IMR-90 (cell line): ENCODE results near the gene GLYAT. TPM values are rescaled to one million over a fixed set of nuclear protein-coding genes. Genes with fewer than 3 reads are reported as not detected.

ENCODE experiments used
- ATAC-seq: fragments of 200-7000 bp; cut with Tn5 transposase; 2 replicates; pipeline ENCODE4 v1.9.1; 2020; ENCODE audit warnings: low read depth, mild to moderate bottlenecking, moderate library complexity
- BruUV-seq: library from RNA; stranded (reverse); fragments of 400-500 nt; replicated peaks from 2 replicates; lab custom pipeline; 2021; lab: Mats Ljungman, UMichigan
- CTCF ChIA-PET: fragments of 300-600 bp; formaldehyde crosslinking; extraction: SDS; loops from one replicate; lab custom pipeline; 2021; ENCODE audit warnings: antibody characterized with exemption; lab: Yijun Ruan, JAX
- POLR2A ChIA-PET: fragments of 300-600 bp; sonication (Branson Sonifier 250); formaldehyde crosslinking; loops from one replicate; lab custom pipeline; 2022; ENCODE audit warnings: antibody characterized with exemption; ENCODE audit not compliant: unreplicated experiment; lab: Charles Lee
- DNase-seq: peaks from one replicate; pipeline ENCODE4 v3.0.0; 2013
- H2AFZ ChIP-seq: replicated peaks from 2 replicates; pipeline ENCODE3; 2013; ENCODE audit warnings: low read length, mild to moderate bottlenecking; ENCODE audit not compliant: poor library complexity
- H2AK5ac ChIP-seq: 2 replicates; pipeline ENCODE4 v1.6.1; 2013; ENCODE audit warnings: low read depth, low read length, inconsistent platforms
- H2AK9ac ChIP-seq: replicated peaks from 2 replicates; pipeline ENCODE3; 2013; ENCODE audit warnings: mild to moderate bottlenecking, low read depth, low read length, moderate library complexity; ENCODE audit not compliant: poor library complexity
- H2BK120ac ChIP-seq: 2 replicates; pipeline ENCODE4 v1.6.1; 2013; ENCODE audit warnings: low read depth, low read length, inconsistent platforms
- H2BK15ac ChIP-seq: 3 replicates; pipeline ENCODE4 v1.6.1; 2013; ENCODE audit warnings: low read depth, low read length, inconsistent platforms
- H2BK20ac ChIP-seq: 2 replicates; pipeline ENCODE4 v1.6.1; 2013; ENCODE audit warnings: low read depth, mild to moderate bottlenecking, inconsistent platforms, low read length, moderate library complexity
- H2BK5ac ChIP-seq: 2 replicates; pipeline ENCODE4 v1.6.1; 2013; ENCODE audit warnings: mild to moderate bottlenecking, low read depth, low read length, inconsistent platforms; ENCODE audit not compliant: poor library complexity, severe bottlenecking
- H3K14ac ChIP-seq: replicated peaks from 2 replicates; pipeline ENCODE4 v1.6.1; 2013; ENCODE audit warnings: low read depth, low read length, inconsistent platforms
- H3K18ac ChIP-seq: 2 replicates; pipeline ENCODE4 v1.6.1; 2013; ENCODE audit warnings: low read depth, low read length, control low read depth
- H3K23ac ChIP-seq: 2 replicates; pipeline ENCODE4 v1.6.1; 2013; ENCODE audit warnings: low read depth, low read length, inconsistent platforms
- H3K27ac ChIP-seq: 2 replicates; pipeline ENCODE4 v1.5.1; 2013; ENCODE audit warnings: mild to moderate bottlenecking, control low read depth, low read length; ENCODE audit not compliant: insufficient read depth
- H3K27me3 ChIP-seq: 2 replicates; pipeline ENCODE4 v1.6.1; 2013; ENCODE audit warnings: low read length; ENCODE audit not compliant: control insufficient read depth, insufficient read depth
- H3K36me3 ChIP-seq: 2 replicates; pipeline ENCODE4 v1.6.1; 2013; ENCODE audit warnings: low read length, mixed read lengths; ENCODE audit not compliant: control insufficient read depth, insufficient read depth
- H3K4ac ChIP-seq: 2 replicates; pipeline ENCODE4 v1.6.1; 2013; ENCODE audit warnings: low read depth, low read length, inconsistent platforms
- H3K4me1 ChIP-seq: 2 replicates; pipeline ENCODE4 v1.6.1; 2013; ENCODE audit warnings: low read length, mixed read lengths; ENCODE audit not compliant: control insufficient read depth, insufficient read depth
- H3K4me2 ChIP-seq: 2 replicates; pipeline ENCODE4 v1.6.1; 2013; ENCODE audit warnings: low read depth, mild to moderate bottlenecking, control low read depth, low read length, moderate library complexity
- H3K4me3 ChIP-seq: 2 replicates; pipeline ENCODE4 v1.5.1; 2013; ENCODE audit warnings: low read depth, mild to moderate bottlenecking, control low read depth, low read length, moderate library complexity; ENCODE audit not compliant: insufficient read depth
- H3K56ac ChIP-seq: 2 replicates; pipeline ENCODE4 v1.6.1; 2013; ENCODE audit warnings: low read length, inconsistent platforms; ENCODE audit not compliant: insufficient read depth; ENCODE audit errors: extremely low read depth
- H3K79me1 ChIP-seq, 2 experiments: 2 replicates each; pipeline ENCODE4 v1.6.1; 2013; ENCODE audit warnings: low read length in 2 of 2, inconsistent platforms in 1 of 2, low read depth in 1 of 2
- H3K9ac ChIP-seq: 2 replicates; pipeline ENCODE4 v1.6.1; 2013; ENCODE audit warnings: low read depth, low read length, control low read depth
- H3K9me1 ChIP-seq: 2 replicates; pipeline ENCODE4 v1.6.1; 2013; ENCODE audit warnings: low read length, inconsistent platforms; ENCODE audit not compliant: insufficient read depth
- H3K9me3 ChIP-seq: 2 replicates; pipeline ENCODE4 v1.6.1; 2013; ENCODE audit warnings: low read length; ENCODE audit not compliant: control insufficient read depth, insufficient read depth
- H4K20me1 ChIP-seq: 2 replicates; pipeline ENCODE4 v1.6.1; 2013; ENCODE audit warnings: low read length, inconsistent platforms; ENCODE audit not compliant: insufficient read depth
- H4K5ac ChIP-seq: 2 replicates; pipeline ENCODE4 v1.6.1; 2013; ENCODE audit warnings: mild to moderate bottlenecking, low read depth, low read length, control low read depth
- H4K8ac ChIP-seq, 2 experiments: 2 replicates each; pipeline ENCODE4 v1.6.1; 2013; ENCODE audit warnings: low read depth in 2 of 2, low read length in 2 of 2, control low read depth in 1 of 2, inconsistent platforms in 1 of 2
- H4K91ac ChIP-seq: 2 replicates; pipeline ENCODE4 v1.6.1; 2013; ENCODE audit warnings: low read depth, low read length, inconsistent platforms; ENCODE audit not compliant: insufficient read depth
- CHD1 ChIP-seq: IDR thresholded peaks from 2 replicates; pipeline ENCODE4 v1.6.1; 2012; ENCODE audit warnings: low read depth, low read length, improper control_type of control experiment
- RAD21 ChIP-seq: IDR thresholded peaks from 2 replicates; pipeline ENCODE4 v1.6.1; 2012; ENCODE audit warnings: low read length, improper control_type of control experiment
- WGBS, 2 experiments: methylation state at CpG; one replicate each; pipeline versions ENCODE4 v1.1.5 to v1.1.7; 2013; ENCODE audit warnings: missing lambda C conversion rate in 2 of 2; ENCODE audit not compliant: insufficient read length in 1 of 2; ENCODE audit errors: extremely low coverage in 2 of 2; 5-methylcytosine and 5-hydroxymethylcytosine counted together
- dilution Hi-C: fragments of 300-500 bp; cut with HindIII; formaldehyde crosslinking; loops from one replicate; pipeline ENCODE4 v1.14.3; 2018; ENCODE audit warnings: low sequenced_read_pairs; ENCODE audit not compliant: unreplicated experiment
- in situ Hi-C: fragments of 300-500 bp; cut with MboI; formaldehyde crosslinking; loops from 3 replicates; pipeline ENCODE4 v1.14.3; 2019; ENCODE audit warnings: low sequenced_read_pairs, inconsistent platforms, mixed read lengths
- intact Hi-C: fragments of 100-400 bp; cut with micrococcal nuclease; formaldehyde crosslinking; loops from 2 replicates; pipeline ENCODE4 v1.10.0; 2022
- polyA plus RNA-seq, 3 experiments: library from polyadenylated mRNA; depleted of rRNA; stranded (reverse); fragments of >200 nt; gene quantifications; 2 replicates each; pipeline ENCODE4 v1.2.3, GENCODE V29; 2012; ENCODE audit warnings: low replicate concordance in 1 of 3
- total RNA-seq: library from RNA; depleted of rRNA; stranded (reverse); fragments of >200 nt; gene quantifications from 2 replicates; pipeline ENCODE4 v1.2.3, GENCODE V29; 2012
- TF ChIP-seq, protein P1 (sequence below): conservative IDR thresholded peaks from 2 replicates; pipeline ENCODE4 v1.5.1; 2012; ENCODE audit warnings: mild to moderate bottlenecking, low read depth, low read length, improper control_type of control experiment

GLYAT gene
- total and polyA plus RNA-seq, 2 of the 4 experiments (the other 2 are of a cell fraction) = not detected

DNA sequence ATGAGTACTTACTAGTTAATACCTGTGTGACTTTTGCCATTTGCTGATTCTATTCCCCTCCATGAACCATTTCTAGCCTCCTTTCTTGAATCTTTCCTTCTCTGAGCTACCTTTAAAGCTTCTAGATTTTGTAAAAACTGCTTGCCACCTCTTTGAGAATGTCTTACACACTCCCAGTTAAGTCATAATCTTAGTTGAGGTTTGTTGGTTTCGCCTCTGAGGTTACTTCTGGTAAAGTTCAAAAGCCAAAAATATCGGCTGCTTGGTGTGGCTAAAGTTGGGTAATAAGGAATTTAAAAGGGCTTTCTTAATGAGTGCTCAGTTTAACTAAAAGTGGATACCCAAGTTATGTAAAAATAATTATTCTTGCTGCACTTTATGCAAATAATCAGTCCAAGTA, 10.4 kb upstream of the GLYAT start:
- ATAC-seq = no peak
- Histone ChIP-seq H3K14ac (no peak overlapping the region), H3K9me3 (no peaks in the 10 kb centered on the region), H3K56ac (no peak overlapping the region), H3K4ac (no peak overlapping the region), H2BK5ac (no peak overlapping the region), H2BK15ac (no peak overlapping the region), H3K23ac (no peak overlapping the region), H4K91ac (no peak overlapping the region), H3K9me1 (no peaks in the 10 kb centered on the region), H2AK9ac (no peak overlapping the region), H2AK5ac (no peak overlapping the region), H3K4me1 (no peaks in the 10 kb centered on the region), H4K20me1 (no peaks in the 10 kb centered on the region), H2AFZ (no peak overlapping the region), H3K4me2 (no peak overlapping the region), H4K8ac (no peak overlapping the region), H4K5ac (no peak overlapping the region), H3K27me3 (no peaks in the 10 kb centered on the region), H2BK20ac (no peak overlapping the region), H3K36me3 (no peaks in the 10 kb centered on the region), H3K9ac (no peak overlapping the region), H3K18ac (no peak overlapping the region), H3K4me3 (no peak overlapping the region), H3K79me1 (no peaks in the 10 kb centered on the region), H2BK120ac (no peak overlapping the region), H3K27ac (no peak overlapping the region)
- BruUV-seq = no TSS peak
- POLR2A ChIA-PET = no interaction called here
- no CpG with 5 or more reads among the region's 2 CpGs for WGBS, 2 experiments
- CTCF ChIA-PET = interaction anchor here (0.8 kb wide), 1 partner anchor 14 kb away, joined by 3 read pairs; no protein-coding TSS in a partner anchor
- TF ChIP-seq, protein P1, sequence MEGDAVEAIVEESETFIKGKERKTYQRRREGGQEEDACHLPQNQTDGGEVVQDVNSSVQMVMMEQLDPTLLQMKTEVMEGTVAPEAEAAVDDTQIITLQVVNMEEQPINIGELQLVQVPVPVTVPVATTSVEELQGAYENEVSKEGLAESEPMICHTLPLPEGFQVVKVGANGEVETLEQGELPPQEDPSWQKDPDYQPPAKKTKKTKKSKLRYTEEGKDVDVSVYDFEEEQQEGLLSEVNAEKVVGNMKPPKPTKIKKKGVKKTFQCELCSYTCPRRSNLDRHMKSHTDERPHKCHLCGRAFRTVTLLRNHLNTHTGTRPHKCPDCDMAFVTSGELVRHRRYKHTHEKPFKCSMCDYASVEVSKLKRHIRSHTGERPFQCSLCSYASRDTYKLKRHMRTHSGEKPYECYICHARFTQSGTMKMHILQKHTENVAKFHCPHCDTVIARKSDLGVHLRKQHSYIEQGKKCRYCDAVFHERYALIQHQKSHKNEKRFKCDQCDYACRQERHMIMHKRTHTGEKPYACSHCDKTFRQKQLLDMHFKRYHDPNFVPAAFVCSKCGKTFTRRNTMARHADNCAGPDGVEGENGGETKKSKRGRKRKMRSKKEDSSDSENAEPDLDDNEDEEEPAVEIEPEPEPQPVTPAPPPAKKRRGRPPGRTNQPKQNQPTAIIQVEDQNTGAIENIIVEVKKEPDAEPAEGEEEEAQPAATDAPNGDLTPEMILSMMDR = no peak
- no peak for TF ChIP-seq RAD21
- no peak for TF ChIP-seq CHD1
- no peak for DNase-seq
- in situ Hi-C loops (no loop called here), dilution Hi-C loops (no loop called here), intact Hi-C loops (no loop called here)
